Activated CD4-positive, CD25-positive, alpha-beta regulatory T cell (primary cell): ENCODE measurements around the gene DUSP3.

Source experiments
- DNase-seq, 4 experiments: peaks; one replicate each; lab custom pipeline; 2025; lab: John Stamatoyannopoulos, UW

Gene DUSP3

DNA sequence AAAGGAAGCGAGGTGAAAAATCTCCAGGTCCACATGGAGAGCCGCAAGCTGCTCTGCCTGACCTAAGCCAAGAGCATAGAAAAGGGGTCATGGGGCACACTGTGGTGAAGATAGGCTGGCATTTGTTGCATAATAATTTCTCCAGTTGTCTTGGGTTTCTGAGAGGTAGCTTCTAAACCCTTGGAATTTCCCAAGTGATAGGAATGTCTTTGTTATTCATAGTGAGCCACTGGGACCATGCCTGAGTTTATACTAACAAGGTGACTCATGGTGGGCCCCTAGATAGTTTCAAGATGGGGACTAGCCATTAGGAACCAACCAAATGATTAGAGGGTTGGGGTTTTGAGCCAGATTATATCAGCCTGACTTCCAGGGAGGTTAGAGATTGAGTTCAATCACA, 45.8 kb downstream of the DUSP3 start:
- DNase-seq: no peak

DNA sequence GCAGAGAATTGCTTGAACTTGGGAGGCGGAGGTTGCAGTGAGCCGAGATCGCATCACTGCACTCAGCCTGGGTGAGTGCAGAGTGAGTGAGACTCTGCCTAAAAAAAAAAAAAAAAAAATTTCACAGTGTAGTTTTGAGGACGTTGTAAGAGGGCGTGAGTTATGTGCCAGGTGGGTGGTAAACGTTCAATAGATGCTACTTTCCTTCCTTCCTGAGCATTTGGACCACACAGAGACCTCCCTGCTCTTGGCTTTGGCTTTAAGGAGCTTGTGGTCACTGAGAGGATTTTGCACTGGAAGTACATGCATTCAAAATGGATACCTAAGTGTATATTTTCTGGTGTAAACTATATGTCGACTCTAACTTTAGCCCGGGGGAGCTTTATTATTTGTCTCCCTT, 50.7 kb downstream of the DUSP3 start:
- no peak for DNase-seq

DNA sequence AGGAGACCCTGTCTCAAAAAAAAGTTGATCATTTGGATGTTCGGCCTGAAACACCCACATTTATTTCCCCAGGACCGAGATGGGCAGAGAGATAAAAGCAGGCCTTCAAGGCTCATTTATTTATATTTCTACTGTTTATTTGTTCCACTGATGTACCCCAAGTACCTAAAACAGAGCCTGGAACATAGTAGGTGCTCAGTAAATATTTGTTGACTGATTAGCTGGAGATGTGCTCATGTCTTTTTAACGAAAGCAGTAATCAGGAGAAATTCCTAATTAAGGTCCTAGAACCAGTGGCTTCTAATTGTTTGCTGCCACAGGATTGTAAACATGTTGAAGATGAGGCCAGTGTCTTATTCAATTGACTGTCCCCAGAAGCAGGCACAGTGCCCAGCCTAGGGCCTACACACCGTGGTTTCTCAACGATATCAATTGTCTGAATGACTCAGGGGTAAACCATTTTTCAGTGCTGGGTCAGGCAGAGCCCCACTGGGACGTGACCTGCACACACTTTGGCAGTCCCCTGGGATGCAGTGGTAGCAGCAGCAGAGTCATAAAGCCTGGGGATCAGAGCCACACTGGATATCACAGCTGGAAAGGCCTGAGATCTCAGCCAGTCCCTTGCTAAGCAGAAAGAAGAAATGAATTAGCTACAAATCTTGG, 54.9 kb downstream of the DUSP3 start:
- no peak for DNase-seq

DNA sequence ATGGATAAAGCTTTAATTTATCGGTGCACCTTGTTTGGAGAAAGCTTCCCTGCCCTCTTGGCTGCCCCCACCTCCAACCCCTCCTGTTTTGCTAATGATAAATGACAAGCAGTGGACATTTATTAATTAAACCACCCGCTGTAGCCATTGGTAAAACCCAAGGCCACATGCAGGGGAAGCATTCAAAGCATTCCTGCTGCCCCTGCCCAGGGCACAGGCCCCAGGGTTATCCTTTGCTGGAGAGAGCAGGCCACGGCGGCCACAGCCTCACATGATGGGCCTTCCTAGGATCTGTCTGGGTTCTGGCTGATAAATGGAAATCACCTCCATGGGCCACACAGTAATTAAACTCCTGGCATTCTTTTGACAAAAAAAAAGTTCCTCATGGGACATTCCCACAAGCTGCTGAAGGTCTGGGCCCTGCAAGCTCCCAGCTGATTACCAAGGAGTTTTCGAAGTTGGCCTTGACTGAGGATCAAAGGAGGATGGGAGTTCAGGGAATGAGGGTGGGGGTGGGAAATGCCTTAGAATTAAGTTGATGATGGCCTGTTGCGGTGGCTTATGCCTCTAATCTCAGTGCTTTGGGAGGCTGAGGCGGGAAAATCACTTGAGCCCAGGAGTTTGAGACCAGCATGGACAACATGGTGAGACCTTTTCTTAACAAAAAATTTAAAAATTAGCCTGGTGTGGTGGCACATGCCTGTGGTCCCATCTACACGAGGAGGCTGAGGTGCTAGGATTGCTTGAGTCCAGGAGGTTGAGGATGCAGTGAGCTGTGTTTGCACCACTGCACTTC, 55.7 kb downstream of the DUSP3 start:
- no peak for DNase-seq

DNA sequence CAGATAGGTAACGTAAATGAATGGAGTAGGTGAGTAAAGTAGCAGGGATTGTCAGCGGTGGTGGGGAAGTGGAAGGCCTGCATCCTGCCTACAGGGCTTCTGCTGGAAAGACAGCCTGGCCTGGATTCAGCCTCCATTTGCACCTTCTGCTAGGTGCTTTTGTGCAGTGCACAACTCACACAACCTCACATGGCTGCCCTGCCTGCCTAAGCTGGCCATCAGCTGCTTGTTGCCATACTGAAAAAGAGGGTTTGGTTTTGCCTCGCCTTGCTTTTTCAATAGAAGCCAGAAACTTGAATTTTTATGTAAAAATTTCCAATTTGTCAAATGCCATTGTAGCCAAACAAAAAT, 56.5 kb downstream of the DUSP3 start:
- DNase-seq: no peak

DNA sequence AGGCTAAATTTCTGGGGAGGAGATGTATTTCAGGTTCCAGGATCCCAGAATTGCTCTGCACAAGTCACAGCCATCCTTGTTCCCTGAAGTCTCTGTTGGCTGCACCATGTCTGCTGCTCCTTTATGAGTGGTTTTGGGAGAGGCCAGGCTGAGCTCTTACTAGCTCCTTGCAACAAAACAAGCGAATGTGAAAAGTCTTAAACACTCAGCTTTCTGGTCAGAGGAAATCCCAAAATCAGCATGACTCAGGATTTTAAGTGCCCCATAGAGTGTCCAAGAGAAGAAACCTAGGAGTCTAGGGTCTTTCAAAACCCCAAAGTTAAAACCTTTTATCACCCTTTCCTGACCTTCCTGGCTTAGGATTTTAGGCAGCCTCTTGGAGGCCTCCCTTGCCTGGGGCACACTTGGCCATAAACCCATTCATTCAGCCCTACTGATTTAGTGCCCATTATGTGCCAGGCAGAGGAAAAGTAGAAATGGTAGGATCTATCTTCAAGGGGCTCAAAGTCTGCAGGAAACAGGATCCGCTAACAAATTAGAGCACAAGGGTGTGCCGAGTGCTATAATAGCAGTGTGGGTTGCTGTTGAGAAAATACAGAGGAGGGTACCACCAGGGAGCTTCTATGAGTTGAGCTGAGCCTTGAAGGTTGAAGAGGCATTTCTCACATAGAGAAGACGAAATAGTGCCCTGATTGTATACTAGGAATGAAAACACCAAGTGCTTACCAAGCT, 57.1 kb downstream of the DUSP3 start:
- no peak for DNase-seq

DNA sequence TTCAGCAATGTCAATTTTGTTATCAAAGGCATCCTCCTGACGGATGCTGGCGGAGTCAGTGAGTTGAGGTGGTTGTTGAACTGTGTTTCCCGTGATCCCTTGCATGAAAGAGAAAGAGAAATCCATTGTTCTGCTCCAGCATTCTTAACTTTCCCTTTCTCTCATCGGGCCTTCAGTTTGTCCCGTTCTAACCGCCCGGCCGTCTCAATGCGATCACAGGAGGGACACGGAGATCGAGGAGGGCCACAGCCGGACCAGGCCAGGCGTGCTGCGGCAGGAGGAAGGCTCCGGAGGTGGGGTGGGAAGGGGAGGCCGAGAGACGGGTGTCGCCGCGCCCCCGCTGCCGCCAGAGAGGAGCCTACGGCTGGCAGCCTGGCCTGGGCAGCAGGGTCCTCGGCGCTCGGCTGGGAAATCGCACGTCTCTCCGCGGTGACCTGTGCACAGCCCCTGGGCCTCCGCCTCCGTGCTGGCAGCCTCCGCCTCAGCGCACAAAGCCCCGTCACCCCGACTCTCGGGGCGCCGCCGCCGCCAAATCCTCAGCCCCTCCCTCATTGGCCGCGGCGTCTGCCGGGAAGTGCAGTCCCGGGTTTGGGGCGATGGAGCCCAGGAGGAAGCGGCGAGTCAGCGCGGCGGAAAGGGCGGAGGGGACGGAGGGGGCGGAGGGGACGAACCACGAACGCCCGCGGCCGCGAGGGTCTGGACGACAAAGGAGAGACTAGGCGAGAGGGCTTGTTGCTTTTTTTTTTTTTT, 58.3 kb downstream of the DUSP3 start:
- DNase-seq: peak; percentile 36 to 61 (median 56)

DNA sequence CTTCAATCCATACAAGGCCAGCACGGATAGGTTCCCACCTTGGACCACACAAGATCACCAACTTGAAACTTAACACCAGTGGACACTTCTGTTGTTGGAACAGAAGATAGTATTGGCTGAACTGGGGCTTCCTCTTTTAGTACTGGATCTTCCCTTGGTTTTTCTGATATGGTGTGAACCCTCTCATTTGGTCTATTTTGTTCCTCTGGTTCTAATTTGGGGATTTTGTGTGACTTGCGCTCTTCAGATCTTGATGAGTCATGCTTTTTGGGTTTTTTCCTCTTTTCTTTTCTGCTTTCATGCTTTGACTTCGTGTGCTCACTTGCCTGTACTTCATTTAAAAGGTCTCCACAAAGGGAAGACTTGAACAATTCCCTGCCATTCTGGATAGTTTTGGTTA, 59.2 kb downstream of the DUSP3 start:
- no peak for DNase-seq

DNA sequence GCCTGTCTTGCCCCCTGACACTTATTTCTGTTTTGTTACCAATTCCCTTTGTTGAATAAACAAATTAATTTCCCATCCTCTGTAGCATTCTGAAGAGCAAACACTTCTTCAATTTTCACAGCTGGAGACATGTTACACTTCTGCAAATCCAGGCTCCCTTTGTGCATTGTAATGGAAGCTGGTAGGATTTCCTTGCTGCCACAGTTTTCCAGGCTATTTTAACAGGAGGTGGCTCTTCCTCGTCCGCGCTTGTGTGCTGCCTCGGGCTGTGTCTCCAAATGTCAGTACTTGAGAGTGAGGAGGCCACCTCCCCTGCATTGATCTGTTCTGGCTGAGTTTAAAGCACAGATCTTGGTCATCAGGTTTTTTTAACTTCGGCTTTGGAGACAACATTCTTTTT, 60.2 kb downstream of the DUSP3 start:
- no peak for DNase-seq

DNA sequence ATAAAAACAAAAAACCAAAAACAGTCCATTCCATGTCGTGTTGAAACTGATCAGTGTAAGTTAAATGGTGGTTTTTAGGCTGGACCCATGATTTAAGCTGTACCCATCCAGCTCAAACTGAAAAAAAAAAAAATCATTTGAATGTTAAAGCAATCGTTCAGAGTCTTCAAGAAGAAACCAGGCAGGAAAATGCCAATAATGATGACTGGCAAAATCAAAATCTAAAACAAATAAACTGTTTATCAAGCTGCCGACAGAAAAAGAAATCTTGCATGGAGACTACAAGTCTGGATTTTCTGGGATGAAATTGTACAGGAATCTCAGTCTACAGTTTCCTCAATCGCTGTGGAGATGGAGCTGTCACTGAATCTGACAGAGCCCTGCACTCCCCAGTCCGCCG, 60.9 kb downstream of the DUSP3 start:
- DNase-seq: no peak
